Omental fat pad (tissue), 4 donors: ENCODE results near the gene SLC30A7. TPM values are rescaled to one million over a fixed set of nuclear protein-coding genes. Genes with fewer than 3 reads are reported as not detected.

ENCODE experiments used
- ATAC-seq: fragments of 150-250 bp; one replicate; pipeline ENCODE4 v1.9.1; 2016; ENCODE audit warnings: mild to moderate bottlenecking, moderate library complexity; ENCODE audit not compliant: low FRiP score
- DNase-seq: peaks from one replicate; pipeline ENCODE4 v3.0.0-alpha.2; 2019; ENCODE audit warnings: low spot score
- CTCF ChIP-seq, 3 donors: fragments of 450-650 bp; IDR thresholded peaks; one replicate each; pipeline ENCODE4 v1.5.1; 2016 to 2017; ENCODE audit warnings: antibody characterized with exemption in 3 of 3, mild to moderate bottlenecking in 3 of 3, moderate library complexity in 2 of 3
- total RNA-seq, 4 donors: library from RNA; depleted of rRNA; stranded (reverse); fragments of >200 nt; gene quantifications; one replicate each; pipeline ENCODE4 v1.1.0, GENCODE V29; 2016

The SLC30A7 gene
- total RNA-seq, 4 donors from 2014 or later: 20.6 to 47.4 (median 25.2) TPM

GRCh38 chr1:100891380-100891779 is 4.5 kb upstream of the SLC30A7 start:
- TF ChIP-seq CTCF (IDR thresholded peaks at IDR 0.05): no peak
- ATAC-seq (no peak), DNase-seq (no peak)

- no peak for DNase-seq
- ATAC-seq: no peak
- no peak for TF ChIP-seq CTCF (IDR thresholded peaks at IDR 0.05)
Measured at GRCh38 chr1:100892554-100892953, 3.3 kb upstream of the SLC30A7 start.

GRCh38 chr1:100893718-100894117 is 2.2 kb upstream of the SLC30A7 start:
- no peak for DNase-seq
- TF ChIP-seq CTCF (IDR thresholded peaks at IDR 0.05): no peak
- ATAC-seq: no peak

GRCh38 chr1:100894603-100895539 is 1.0 kb upstream of the SLC30A7 start, which contains the start of gene EXTL2:
Gene EXTL2, minus strand, starts transcription at chr1:100894842. Its CDS starts 6,085 bp downstream, at chr1:100888757.
- TF ChIP-seq CTCF (IDR thresholded peaks at IDR 0.05): no peak
- peak; percentile 64 for ATAC-seq
- DNase-seq: peak; percentile 72

- no peak for TF ChIP-seq CTCF (IDR thresholded peaks at IDR 0.05)
- DNase-seq (no peak), ATAC-seq (peak; percentile 27)
Measured at GRCh38 chr1:100896481-100896982, 642 bp downstream of the SLC30A7 start.

GRCh38 chr1:100902365-100902764 is 6.5 kb downstream of the SLC30A7 start:
- no peak for ATAC-seq
- TF ChIP-seq CTCF (IDR thresholded peaks at IDR 0.05): no peak
- no peak for DNase-seq
